OCI-LY1 (cell line): ENCODE results near the gene IDI1.

Experiments used
- EZH2 ChIP-seq: fragments of 200-600 bp; sonication (generic), shearing (Covaris generic); IDR thresholded peaks from 2 replicates; pipeline ENCODE4 v1.8.0; 2017; ENCODE audit warnings: borderline replicate concordance, mixed run types, mild to moderate bottlenecking, antibody characterized with exemption, low read length, moderate library complexity, mixed read lengths
- TF ChIP-seq, protein P1 (sequence below): fragments of 200-600 bp; sonication (generic), shearing (Covaris generic); IDR thresholded peaks from 2 replicates; pipeline ENCODE4 v1.5.1; 2017; ENCODE audit warnings: mild to moderate bottlenecking, antibody characterized with exemption, low read length, moderate library complexity, mixed read lengths

DNA sequence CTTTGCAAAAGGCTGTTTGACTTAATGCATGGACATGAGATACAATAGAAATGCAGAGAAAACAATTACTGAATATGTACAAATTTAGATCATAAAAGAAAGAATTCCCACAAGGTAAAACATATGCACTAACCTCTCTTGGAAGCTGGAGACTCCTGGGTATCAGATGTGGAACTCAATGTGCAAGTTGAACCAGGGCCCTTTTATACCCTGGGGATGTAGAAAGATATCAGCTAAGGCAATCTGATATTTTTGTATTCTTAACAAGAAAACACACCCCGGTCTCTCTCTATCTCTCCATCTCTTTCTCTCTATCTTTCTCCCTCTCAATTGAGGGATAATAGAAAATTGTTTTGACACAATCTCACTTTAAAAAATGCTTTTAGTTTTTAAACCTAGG is 23.2 kb downstream of the IDI1 start, which contains the start of gene IDI2:
- no peak for TF ChIP-seq EZH2
- TF ChIP-seq, protein P1, sequence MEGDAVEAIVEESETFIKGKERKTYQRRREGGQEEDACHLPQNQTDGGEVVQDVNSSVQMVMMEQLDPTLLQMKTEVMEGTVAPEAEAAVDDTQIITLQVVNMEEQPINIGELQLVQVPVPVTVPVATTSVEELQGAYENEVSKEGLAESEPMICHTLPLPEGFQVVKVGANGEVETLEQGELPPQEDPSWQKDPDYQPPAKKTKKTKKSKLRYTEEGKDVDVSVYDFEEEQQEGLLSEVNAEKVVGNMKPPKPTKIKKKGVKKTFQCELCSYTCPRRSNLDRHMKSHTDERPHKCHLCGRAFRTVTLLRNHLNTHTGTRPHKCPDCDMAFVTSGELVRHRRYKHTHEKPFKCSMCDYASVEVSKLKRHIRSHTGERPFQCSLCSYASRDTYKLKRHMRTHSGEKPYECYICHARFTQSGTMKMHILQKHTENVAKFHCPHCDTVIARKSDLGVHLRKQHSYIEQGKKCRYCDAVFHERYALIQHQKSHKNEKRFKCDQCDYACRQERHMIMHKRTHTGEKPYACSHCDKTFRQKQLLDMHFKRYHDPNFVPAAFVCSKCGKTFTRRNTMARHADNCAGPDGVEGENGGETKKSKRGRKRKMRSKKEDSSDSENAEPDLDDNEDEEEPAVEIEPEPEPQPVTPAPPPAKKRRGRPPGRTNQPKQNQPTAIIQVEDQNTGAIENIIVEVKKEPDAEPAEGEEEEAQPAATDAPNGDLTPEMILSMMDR: no peak
